HepG2 (cell line): Measurements from ENCODE around the gene NFATC2. TPM values are rescaled to one million over a fixed set of nuclear protein-coding genes. Genes with fewer than 3 reads are reported as not detected.

Experiments
- ARID2 ChIP-seq: sonication (generic); formaldehyde crosslinking; IDR thresholded peaks from 2 replicates; pipeline ENCODE4 v1.8.1; 2022; ENCODE audit warnings: mild to moderate bottlenecking, missing genetic modification reagents, borderline replicate concordance
- ATF1 ChIP-seq: IDR thresholded peaks from 2 replicates; pipeline ENCODE4 v1.6.1; 2016; ENCODE audit warnings: mild to moderate bottlenecking, control low read depth
- CBX5 ChIP-seq: sonication (generic); formaldehyde crosslinking; IDR thresholded peaks from 2 replicates; pipeline ENCODE4 v1.4.0; 2020; ENCODE audit warnings: missing genetic modification reagents, borderline replicate concordance
- KDM5A ChIP-seq: fragments of 200-600 bp; sonication (generic); IDR thresholded peaks from 2 replicates; pipeline ENCODE4 v1.7.0; 2018; ENCODE audit warnings: antibody characterized with exemption, mild to moderate bottlenecking, low read length, borderline replicate concordance
- NKX3-1 ChIP-seq: sonication (generic); formaldehyde crosslinking; IDR thresholded peaks from 2 replicates; pipeline ENCODE4 v1.5.0; 2020; ENCODE audit warnings: missing genetic modification reagents
- PAX8 ChIP-seq: sonication (generic); formaldehyde crosslinking; IDR thresholded peaks from 2 replicates; pipeline ENCODE4 v1.8.0; 2022; ENCODE audit warnings: mild to moderate bottlenecking, missing genetic modification reagents, borderline replicate concordance
- PHF8 ChIP-seq: sonication (generic); formaldehyde crosslinking; IDR thresholded peaks from 2 replicates; pipeline ENCODE4 v1.5.0; 2020; ENCODE audit warnings: missing genetic modification reagents
- RAD51 ChIP-seq: fragments of 450-650 bp; IDR thresholded peaks from 2 replicates; pipeline ENCODE4 v1.6.1; 2016; ENCODE audit warnings: borderline replicate concordance
- RCOR2 ChIP-seq: IDR thresholded peaks from 2 replicates; pipeline ENCODE4 v1.6.1; 2016; ENCODE audit warnings: missing biosample characterization, missing genetic modification reagents
- SMARCE1 ChIP-seq: fragments of 450-650 bp; IDR thresholded peaks from 2 replicates; pipeline ENCODE4 v1.6.1; 2017; ENCODE audit warnings: borderline replicate concordance
- ZNF207 ChIP-seq: fragments of 450-650 bp; IDR thresholded peaks from 2 replicates; pipeline ENCODE4 v1.6.1; 2016; ENCODE audit warnings: antibody characterized with exemption, borderline replicate concordance
- ZNF230 ChIP-seq: sonication (generic); formaldehyde crosslinking; IDR thresholded peaks from 2 replicates; pipeline ENCODE4 v1.4.0; 2020; ENCODE audit warnings: mild to moderate bottlenecking, missing genetic modification reagents
- ZNF235 ChIP-seq: sonication (generic); formaldehyde crosslinking; IDR thresholded peaks from 2 replicates; pipeline ENCODE4 v1.8.1; 2023; ENCODE audit warnings: mild to moderate bottlenecking, missing genetic modification reagents, borderline replicate concordance
- ZSCAN22 ChIP-seq: sonication (generic); formaldehyde crosslinking; IDR thresholded peaks from 2 replicates; pipeline ENCODE4 v1.4.0; 2020; ENCODE audit warnings: mild to moderate bottlenecking, missing genetic modification reagents
- polyA plus RNA-seq, 8 experiments: library from polyadenylated mRNA; depleted of rRNA in 3 of 8; stranded (reverse) in 7 of 8; unstranded in 1 of 8; fragments of >200 nt; fragmentation: Illumina TruSeq in 4 of 8; extraction: Trizol in 4 of 8; gene quantifications; 2 replicates each; pipeline versions ENCODE4 v1.2.1 to v1.2.3, GENCODE V29; 2011 to 2016; ENCODE audit warnings: low read depth in 4 of 8, missing spikeins in 1 of 8, mixed read lengths in 1 of 8; ENCODE audit not compliant: insufficient read depth in 1 of 8
- total RNA-seq, 5 experiments: library from RNA; depleted of rRNA; stranded (reverse); fragments of >200 nt; fragmentation: Illumina TruSeq; extraction: Trizol; gene quantifications; 2 replicates each; pipeline ENCODE4 v1.2.3, GENCODE V29; 2016; ENCODE audit warnings: low read depth in 1 of 5
- TF ChIP-seq, protein P1 (sequence below): sonication (generic); formaldehyde crosslinking; IDR thresholded peaks from 2 replicates; pipeline ENCODE4 v1.4.0; 2020; ENCODE audit warnings: missing genetic modification reagents
- TF ChIP-seq, protein P2 (sequence below): sonication (generic); formaldehyde crosslinking; IDR thresholded peaks from 2 replicates; pipeline ENCODE4 v1.5.0; 2020; ENCODE audit warnings: missing genetic modification reagents, mild to moderate bottlenecking, borderline replicate concordance
- TF ChIP-seq, protein P3 (sequence below): sonication (generic); formaldehyde crosslinking; IDR thresholded peaks from 2 replicates; pipeline ENCODE4 v1.4.0; 2020; ENCODE audit warnings: missing genetic modification reagents
- TF ChIP-seq, protein P4 (sequence below): sonication (generic); formaldehyde crosslinking; IDR thresholded peaks from 2 replicates; pipeline ENCODE4 v1.8.1; 2022; ENCODE audit warnings: low read depth, mild to moderate bottlenecking, missing genetic modification reagents

The NFATC2 gene
- total and polyA plus RNA-seq, 2 of the 13 experiments (the other 11 are each of a cell fraction or from before 2014, with no cell fraction given) = 1.9 to 3.3 TPM

DNA sequence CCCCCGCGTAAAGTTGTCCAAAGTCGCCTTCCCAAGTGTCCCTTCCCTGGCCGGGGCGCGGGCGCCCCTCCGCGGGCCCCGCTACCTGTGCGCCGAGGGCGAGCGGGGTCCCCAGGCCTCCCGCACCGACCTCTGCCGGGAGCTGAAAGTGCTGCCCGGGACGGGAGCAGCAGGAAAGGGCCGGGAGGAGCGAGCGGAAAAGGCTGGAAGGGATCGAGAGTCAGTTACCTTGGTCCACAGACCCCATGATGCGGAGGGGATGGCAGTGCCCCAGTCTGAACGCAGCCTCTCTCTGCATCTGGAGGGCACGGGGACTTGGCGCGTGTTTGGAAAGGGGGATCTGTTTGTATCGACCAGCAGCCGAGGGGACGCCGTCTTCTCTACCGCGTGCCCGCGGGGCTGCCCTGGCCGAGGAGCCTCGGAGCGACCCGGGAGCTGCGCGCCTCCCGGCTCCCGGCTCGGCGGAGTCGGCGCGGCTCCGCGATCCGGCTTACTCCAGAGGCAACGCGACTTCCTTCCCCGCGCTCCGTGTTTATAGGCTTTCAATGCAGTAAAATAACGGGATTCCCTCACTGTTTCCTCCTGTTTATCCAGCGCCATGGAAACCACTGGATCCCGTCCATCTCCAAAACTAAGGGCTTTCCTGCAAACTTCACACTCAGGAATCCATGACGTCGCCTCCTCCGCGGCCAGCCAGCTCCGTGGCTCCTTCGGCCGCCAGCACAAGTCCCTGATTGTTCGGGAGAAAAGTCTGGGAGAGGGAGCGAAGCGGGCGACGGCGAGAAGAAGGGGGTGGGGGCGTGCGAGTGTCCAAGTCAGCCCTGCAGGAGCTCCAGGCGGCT lies 20.0 kb upstream of the NFATC2 start (continued):
- TF ChIP-seq ZNF235 = no peak
- TF ChIP-seq, protein P1, sequence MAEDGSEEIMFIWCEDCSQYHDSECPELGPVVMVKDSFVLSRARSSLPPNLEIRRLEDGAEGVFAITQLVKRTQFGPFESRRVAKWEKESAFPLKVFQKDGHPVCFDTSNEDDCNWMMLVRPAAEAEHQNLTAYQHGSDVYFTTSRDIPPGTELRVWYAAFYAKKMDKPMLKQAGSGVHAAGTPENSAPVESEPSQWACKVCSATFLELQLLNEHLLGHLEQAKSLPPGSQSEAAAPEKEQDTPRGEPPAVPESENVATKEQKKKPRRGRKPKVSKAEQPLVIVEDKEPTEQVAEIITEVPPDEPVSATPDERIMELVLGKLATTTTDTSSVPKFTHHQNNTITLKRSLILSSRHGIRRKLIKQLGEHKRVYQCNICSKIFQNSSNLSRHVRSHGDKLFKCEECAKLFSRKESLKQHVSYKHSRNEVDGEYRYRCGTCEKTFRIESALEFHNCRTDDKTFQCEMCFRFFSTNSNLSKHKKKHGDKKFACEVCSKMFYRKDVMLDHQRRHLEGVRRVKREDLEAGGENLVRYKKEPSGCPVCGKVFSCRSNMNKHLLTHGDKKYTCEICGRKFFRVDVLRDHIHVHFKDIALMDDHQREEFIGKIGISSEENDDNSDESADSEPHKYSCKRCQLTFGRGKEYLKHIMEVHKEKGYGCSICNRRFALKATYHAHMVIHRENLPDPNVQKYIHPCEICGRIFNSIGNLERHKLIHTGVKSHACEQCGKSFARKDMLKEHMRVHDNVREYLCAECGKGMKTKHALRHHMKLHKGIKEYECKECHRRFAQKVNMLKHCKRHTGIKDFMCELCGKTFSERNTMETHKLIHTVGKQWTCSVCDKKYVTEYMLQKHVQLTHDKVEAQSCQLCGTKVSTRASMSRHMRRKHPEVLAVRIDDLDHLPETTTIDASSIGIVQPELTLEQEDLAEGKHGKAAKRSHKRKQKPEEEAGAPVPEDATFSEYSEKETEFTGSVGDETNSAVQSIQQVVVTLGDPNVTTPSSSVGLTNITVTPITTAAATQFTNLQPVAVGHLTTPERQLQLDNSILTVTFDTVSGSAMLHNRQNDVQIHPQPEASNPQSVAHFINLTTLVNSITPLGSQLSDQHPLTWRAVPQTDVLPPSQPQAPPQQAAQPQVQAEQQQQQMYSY (CRISPR knock-in tag) = peak; percentile 44
- TF ChIP-seq ZSCAN22 (CRISPR knock-in tag) = no peak
- 0 out of 2 replicates have a peak, but pooled peaks have one; percentile 15 for TF ChIP-seq CBX5
- no peak for TF ChIP-seq ATF1 (CRISPR knock-in tag)
- 0 out of 2 replicates have a peak, but pooled peaks have one; percentile 35 for TF ChIP-seq ZNF230 (CRISPR knock-in tag)
- TF ChIP-seq, protein P2, sequence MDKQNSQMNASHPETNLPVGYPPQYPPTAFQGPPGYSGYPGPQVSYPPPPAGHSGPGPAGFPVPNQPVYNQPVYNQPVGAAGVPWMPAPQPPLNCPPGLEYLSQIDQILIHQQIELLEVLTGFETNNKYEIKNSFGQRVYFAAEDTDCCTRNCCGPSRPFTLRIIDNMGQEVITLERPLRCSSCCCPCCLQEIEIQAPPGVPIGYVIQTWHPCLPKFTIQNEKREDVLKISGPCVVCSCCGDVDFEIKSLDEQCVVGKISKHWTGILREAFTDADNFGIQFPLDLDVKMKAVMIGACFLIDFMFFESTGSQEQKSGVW (CRISPR knock-in tag) = no peak
- no peak for TF ChIP-seq ZNF207
- 0 out of 2 replicates have a peak, but pooled peaks have one; percentile 13 for TF ChIP-seq PHF8 (CRISPR knock-in tag)
- no peak for TF ChIP-seq PAX8 (CRISPR knock-in tag)
- TF ChIP-seq SMARCE1 = no peak
- TF ChIP-seq, protein P3, sequence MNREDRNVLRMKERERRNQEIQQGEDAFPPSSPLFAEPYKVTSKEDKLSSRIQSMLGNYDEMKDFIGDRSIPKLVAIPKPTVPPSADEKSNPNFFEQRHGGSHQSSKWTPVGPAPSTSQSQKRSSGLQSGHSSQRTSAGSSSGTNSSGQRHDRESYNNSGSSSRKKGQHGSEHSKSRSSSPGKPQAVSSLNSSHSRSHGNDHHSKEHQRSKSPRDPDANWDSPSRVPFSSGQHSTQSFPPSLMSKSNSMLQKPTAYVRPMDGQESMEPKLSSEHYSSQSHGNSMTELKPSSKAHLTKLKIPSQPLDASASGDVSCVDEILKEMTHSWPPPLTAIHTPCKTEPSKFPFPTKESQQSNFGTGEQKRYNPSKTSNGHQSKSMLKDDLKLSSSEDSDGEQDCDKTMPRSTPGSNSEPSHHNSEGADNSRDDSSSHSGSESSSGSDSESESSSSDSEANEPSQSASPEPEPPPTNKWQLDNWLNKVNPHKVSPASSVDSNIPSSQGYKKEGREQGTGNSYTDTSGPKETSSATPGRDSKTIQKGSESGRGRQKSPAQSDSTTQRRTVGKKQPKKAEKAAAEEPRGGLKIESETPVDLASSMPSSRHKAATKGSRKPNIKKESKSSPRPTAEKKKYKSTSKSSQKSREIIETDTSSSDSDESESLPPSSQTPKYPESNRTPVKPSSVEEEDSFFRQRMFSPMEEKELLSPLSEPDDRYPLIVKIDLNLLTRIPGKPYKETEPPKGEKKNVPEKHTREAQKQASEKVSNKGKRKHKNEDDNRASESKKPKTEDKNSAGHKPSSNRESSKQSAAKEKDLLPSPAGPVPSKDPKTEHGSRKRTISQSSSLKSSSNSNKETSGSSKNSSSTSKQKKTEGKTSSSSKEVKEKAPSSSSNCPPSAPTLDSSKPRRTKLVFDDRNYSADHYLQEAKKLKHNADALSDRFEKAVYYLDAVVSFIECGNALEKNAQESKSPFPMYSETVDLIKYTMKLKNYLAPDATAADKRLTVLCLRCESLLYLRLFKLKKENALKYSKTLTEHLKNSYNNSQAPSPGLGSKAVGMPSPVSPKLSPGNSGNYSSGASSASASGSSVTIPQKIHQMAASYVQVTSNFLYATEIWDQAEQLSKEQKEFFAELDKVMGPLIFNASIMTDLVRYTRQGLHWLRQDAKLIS (CRISPR knock-in tag) = no peak
- no peak for TF ChIP-seq KDM5A
- TF ChIP-seq NKX3-1 = no peak
- TF ChIP-seq, protein P4, sequence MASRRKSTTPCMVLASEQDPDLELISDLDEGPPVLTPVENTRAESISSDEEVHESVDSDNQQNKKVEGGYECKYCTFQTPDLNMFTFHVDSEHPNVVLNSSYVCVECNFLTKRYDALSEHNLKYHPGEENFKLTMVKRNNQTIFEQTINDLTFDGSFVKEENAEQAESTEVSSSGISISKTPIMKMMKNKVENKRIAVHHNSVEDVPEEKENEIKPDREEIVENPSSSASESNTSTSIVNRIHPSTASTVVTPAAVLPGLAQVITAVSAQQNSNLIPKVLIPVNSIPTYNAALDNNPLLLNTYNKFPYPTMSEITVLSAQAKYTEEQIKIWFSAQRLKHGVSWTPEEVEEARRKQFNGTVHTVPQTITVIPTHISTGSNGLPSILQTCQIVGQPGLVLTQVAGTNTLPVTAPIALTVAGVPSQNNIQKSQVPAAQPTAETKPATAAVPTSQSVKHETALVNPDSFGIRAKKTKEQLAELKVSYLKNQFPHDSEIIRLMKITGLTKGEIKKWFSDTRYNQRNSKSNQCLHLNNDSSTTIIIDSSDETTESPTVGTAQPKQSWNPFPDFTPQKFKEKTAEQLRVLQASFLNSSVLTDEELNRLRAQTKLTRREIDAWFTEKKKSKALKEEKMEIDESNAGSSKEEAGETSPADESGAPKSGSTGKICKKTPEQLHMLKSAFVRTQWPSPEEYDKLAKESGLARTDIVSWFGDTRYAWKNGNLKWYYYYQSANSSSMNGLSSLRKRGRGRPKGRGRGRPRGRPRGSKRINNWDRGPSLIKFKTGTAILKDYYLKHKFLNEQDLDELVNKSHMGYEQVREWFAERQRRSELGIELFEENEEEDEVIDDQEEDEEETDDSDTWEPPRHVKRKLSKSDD = no peak
- no peak for TF ChIP-seq RCOR2
- TF ChIP-seq ARID2 (CRISPR knock-in tag) = no peak
- no peak for TF ChIP-seq RAD51
